Chondrocyte (in vitro differentiated cells): ENCODE results near the gene ZNF846. TPM values are rescaled to one million over a fixed set of nuclear protein-coding genes. Genes with fewer than 3 reads are reported as not detected.
"Not testable (repeated sequence)": the region's sequence is repeated elsewhere in the genome, so short reads cannot be mapped to it uniquely, and the experiment has no call there.

Experiments
- DNase-seq: peaks from one replicate; pipeline ENCODE4 v3.0.0; 2021; ENCODE audit warnings: mixed read lengths, low spot score
- H3K27ac Mint-ChIP-seq: one replicate; pipeline ENCODE4 v1.8.0; 2021; ENCODE audit warnings: mild to moderate bottlenecking, moderate library complexity, mixed read lengths; ENCODE audit not compliant: unreplicated experiment
- H3K27me3 Mint-ChIP-seq: 2 replicates; pipeline ENCODE4 v1.8.0; 2021; ENCODE audit warnings: low read depth, mixed read lengths
- H3K36me3 Mint-ChIP-seq: 2 replicates; pipeline ENCODE4 v1.8.0; 2021; ENCODE audit warnings: low read depth, mixed read lengths
- H3K4me1 Mint-ChIP-seq: 2 replicates; pipeline ENCODE4 v1.8.0; 2021; ENCODE audit warnings: low read depth, mild to moderate bottlenecking, mixed read lengths
- H3K4me3 Mint-ChIP-seq: one replicate; pipeline ENCODE4 v1.8.0; 2021; ENCODE audit warnings: mild to moderate bottlenecking, moderate library complexity, mixed read lengths; ENCODE audit not compliant: unreplicated experiment
- H3K9me3 Mint-ChIP-seq: 2 replicates; pipeline ENCODE4 v1.8.0; 2021; ENCODE audit warnings: low read depth, mixed read lengths
- CTCF ChIP-seq: fragments of 200-600 bp; sonication (generic); IDR thresholded peaks from 2 replicates; pipeline ENCODE4 v1.5.0; 2021; ENCODE audit warnings: antibody characterized with exemption, mild to moderate bottlenecking, moderate library complexity
- total RNA-seq: library from RNA; stranded (reverse); gene quantifications from 3 replicates; pipeline ENCODE4 v1.2.1, GENCODE V29; 2021

The ZNF846 gene
- total RNA-seq, 1 donor from 2014 or later: 18.8 TPM

GRCh38 chr19:9757544-9758501, 10.7 kb downstream of the ZNF846 start:
- DNase-seq: no peak
- Mint-ChIP-seq H3K9me3 (peaks cover 46% of the 10 kb centered on the region), H3K4me1 (no peaks in the 10 kb centered on the region), H3K36me3 (peaks cover 70% of the 10 kb centered on the region), H3K4me3 (no peak overlapping the region), H3K27ac (no peak overlapping the region), H3K27me3 (no peaks in the 10 kb centered on the region)
- TF ChIP-seq CTCF: no peak

GRCh38 chr19:9752701-9753443, 15.7 kb downstream of the ZNF846 start:
- no peak for TF ChIP-seq CTCF
- Mint-ChIP-seq H3K9me3 (peaks cover 39% of the 10 kb centered on the region), H3K4me1 (no peaks in the 10 kb centered on the region), H3K4me3 (no peak overlapping the region), H3K27ac (no peak overlapping the region), H3K36me3 (peaks cover 45% of the 10 kb centered on the region), H3K27me3 (no peaks in the 10 kb centered on the region)
- DNase-seq: no peak

GRCh38 chr19:9751446-9751845, 17.1 kb downstream of the ZNF846 start:
- H3K9me3 Mint-ChIP-seq: peaks cover 28% of the 10 kb centered on the region
- no peaks in the 10 kb centered on the region for H3K27me3 Mint-ChIP-seq
- H3K4me3 Mint-ChIP-seq: no peak overlapping the region
- H3K27ac Mint-ChIP-seq: no peak overlapping the region
- no peak for TF ChIP-seq CTCF
- H3K36me3 Mint-ChIP-seq: peaks cover 35% of the 10 kb centered on the region
- no peak for DNase-seq
- H3K4me1 Mint-ChIP-seq: no peaks in the 10 kb centered on the region

GRCh38 chr19:9741476-9742171, 26.9 kb downstream of the ZNF846 start:
- Mint-ChIP-seq H3K27ac (no peak overlapping the region), H3K36me3 (peaks cover 16% of the 10 kb centered on the region), H3K27me3 (no peaks in the 10 kb centered on the region), H3K9me3 (peaks cover 25% of the 10 kb centered on the region), H3K4me3 (no peak overlapping the region), H3K4me1 (no peaks in the 10 kb centered on the region)
- DNase-seq: no peak
- no peak for TF ChIP-seq CTCF

GRCh38 chr19:9735986-9736385, 32.6 kb downstream of the ZNF846 start:
- no peaks in the 10 kb centered on the region for H3K4me1 Mint-ChIP-seq
- peaks cover 3% of the 10 kb centered on the region for H3K36me3 Mint-ChIP-seq
- DNase-seq: no peak
- H3K27me3 Mint-ChIP-seq: no peaks in the 10 kb centered on the region
- H3K9me3 Mint-ChIP-seq: peaks cover 14% of the 10 kb centered on the region
- TF ChIP-seq CTCF: no peak
- no peak overlapping the region for H3K27ac Mint-ChIP-seq
- no peak overlapping the region for H3K4me3 Mint-ChIP-seq

GRCh38 chr19:9730056-9730455, 38.5 kb downstream of the ZNF846 start:
- peaks cover 14% of the 10 kb centered on the region for H3K9me3 Mint-ChIP-seq

More at GRCh38 chr19:9730056-9730455, 38.5 kb downstream of the ZNF846 start:
- H3K27ac Mint-ChIP-seq, H3K4me1 Mint-ChIP-seq, H3K27me3 Mint-ChIP-seq, H3K36me3 Mint-ChIP-seq, H3K4me3 Mint-ChIP-seq, DNase-seq: not testable (repeated sequence)
